Measurements from ENCODE around the gene MSH3.
"Not testable (repeated sequence)": the region's sequence is repeated elsewhere in the genome, so short reads cannot be mapped to it uniquely, and the experiment has no call there.

MSH3 gene

DNA sequence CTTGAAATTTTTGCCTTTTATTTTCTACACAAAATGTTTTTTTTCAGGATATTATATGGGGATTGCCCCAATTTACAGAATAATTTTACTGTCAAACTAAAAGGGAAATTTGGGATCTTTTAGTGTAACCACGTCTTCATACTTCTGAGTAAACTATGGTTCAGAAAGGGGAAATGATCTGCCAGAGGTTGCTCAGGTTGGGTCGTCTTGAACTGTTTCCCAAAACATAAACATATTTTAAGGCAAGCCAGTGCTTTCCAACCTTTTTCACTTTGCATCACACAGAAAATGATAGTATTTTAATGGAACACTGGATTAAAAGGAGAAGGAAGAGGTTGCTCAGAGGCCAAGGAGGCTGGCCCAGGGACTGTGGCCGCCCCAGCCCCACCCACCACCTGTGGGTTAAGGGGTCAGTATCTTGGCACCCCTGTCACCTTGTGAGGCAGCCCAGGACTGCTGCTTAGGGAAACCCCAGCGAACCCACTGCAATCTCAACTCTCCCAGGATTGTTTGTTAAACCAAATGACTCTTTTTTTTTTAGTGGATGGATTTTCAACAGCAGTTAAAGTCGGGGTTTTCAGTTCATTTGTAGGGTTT, 143.1 kb downstream of the MSH3 start:
- no peak for DNase-seq (ENCODE audit: low spot score)

GRCh38 chr5:80798166-80798565, 143.7 kb downstream of the MSH3 start:
- no peak for DNase-seq (ENCODE audit: low spot score)

DNA sequence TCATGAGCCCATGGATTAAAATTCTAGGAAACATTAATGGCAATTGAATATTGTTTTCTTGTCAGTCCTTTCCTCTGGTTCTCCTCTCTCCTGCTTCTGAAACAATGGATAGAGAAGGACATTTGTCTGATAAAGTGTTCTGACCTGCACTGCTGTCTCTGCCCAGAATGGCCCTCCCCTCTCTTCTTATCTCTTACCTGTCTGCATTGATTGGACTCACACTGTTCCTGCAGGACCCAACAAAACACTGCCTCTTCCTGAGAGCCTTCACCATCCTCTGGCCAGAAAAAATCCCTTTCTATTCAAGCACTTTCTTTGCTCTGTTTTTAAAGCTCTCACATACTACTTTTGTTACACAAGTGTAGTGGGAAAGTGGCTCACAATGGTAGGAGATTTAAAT, 144.2 kb downstream of the MSH3 start:
- DNase-seq (ENCODE audit: low spot score) = no peak

DNA sequence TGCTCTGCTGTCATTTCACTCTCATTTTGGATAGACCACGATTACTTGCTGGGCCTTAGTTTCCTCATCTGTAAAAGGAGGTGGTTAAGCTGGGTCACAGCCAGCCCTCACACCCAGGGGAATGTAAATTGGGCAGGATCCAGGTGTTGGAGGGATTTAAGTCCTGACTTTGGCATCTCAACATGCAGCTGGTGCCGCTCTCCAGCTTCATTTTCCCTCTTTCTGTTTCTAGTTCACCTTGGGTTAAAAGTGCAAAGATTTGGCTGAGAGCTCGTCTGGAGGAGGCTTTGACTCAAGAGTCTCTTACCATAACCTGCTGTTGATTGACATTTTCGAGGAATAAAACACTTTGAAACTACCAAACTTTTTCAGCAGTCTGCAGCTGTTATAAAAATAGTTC, 144.6 kb downstream of the MSH3 start:
- no peak for DNase-seq (ENCODE audit: low spot score)

DNA sequence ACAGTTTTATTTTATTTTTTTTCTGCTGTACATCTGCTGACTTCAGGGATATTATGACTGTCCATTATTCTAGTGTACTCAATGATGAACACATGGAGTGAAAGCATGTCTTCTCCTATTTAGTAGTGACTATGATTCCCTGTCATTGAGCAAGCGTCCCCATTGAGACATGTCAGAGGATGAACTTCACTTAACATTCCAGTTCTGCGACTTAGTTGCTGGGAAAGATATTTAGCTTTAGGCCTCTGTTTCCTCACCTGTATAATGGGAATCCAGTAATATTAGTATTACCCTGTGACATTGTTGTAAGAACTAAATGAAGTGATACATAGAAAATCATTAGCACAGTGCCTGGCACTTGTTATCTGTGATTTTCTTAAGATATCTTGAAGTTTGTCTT, 145.1 kb downstream of the MSH3 start:
- DNase-seq (ENCODE audit: low spot score) = no peak

DNA sequence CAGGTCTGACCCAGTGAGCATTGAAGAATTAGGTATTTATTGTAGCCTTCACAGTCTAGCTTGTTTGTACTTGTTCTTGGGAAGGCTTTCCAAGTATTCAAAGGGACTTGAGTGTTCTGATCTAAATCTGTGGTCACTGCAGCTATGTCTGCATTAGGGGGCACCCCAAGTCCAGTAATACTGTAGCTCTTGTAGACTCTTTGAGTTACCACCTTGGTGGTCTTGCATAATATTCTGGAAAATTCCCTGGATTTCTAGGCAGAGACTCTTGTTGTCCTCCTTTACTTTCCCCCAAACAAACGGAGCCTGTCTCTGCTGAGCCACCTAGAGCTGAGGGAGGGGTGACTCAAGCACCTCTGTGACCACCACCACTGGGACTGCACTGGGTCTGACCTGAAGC, 149.9 kb downstream of the MSH3 start:
- DNase-seq (ENCODE audit: low spot score) = no peak

GRCh38 chr5:80805038-80805437, 150.6 kb downstream of the MSH3 start:
- DNase-seq (ENCODE audit: low spot score) = no peak

- DNase-seq (ENCODE audit: low spot score) = no peak
Measured at GRCh38 chr5:80806929-80807328, 152.5 kb downstream of the MSH3 start.

- no peak for DNase-seq (ENCODE audit: low spot score)
Measured at GRCh38 chr5:80809451-80809850, 155.0 kb downstream of the MSH3 start.

DNA sequence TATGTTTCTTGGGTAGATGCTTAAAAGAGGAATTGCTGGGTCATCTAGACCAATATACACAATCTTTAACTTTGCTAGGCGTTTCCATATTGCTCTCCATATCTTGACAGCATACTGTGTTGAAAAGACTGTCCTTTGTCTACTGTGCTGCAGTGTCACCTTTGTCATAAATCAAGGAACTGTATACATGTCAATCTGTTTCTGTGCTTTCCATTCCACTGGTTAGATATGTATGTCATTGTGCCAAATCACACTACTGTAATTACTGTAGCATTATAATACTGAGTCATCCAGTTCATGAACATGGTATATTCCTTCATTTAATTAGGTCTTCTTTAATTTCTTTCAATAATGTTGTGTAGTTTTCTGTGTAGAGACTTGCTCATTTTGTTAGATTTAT, 156.0 kb downstream of the MSH3 start:
- DNase-seq (ENCODE audit: low spot score) = no peak

- DNase-seq (ENCODE audit: low spot score) = no peak
Measured at GRCh38 chr5:80816590-80816989, 162.1 kb downstream of the MSH3 start.

DNA sequence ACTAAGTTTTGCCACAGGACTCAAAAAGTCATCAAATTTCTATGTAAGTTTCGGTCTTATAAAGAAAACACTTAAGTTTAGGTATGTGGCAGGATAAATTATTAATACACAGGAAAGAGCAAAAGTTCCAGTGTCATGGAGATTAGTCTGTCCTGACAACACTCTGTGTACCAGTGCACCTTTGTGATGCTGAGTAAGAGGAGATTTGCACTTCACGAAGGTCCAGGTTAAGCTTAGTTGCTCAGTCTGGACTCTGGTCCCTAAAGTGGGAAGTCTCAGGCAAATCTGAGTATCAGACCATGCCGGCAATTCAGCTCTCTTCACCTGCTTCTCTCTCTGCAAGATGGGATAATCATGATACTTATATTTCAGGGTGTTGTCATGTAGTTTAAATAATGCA, 166.2 kb downstream of the MSH3 start:
- no peak for DNase-seq (ENCODE audit: low spot score)

- no peak for DNase-seq (ENCODE audit: low spot score)
Measured at GRCh38 chr5:80822640-80823039, 168.2 kb downstream of the MSH3 start.

GRCh38 chr5:80824159-80824558, 169.7 kb downstream of the MSH3 start:
- DNase-seq (ENCODE audit: low spot score) = not testable (repeated sequence)

DNA sequence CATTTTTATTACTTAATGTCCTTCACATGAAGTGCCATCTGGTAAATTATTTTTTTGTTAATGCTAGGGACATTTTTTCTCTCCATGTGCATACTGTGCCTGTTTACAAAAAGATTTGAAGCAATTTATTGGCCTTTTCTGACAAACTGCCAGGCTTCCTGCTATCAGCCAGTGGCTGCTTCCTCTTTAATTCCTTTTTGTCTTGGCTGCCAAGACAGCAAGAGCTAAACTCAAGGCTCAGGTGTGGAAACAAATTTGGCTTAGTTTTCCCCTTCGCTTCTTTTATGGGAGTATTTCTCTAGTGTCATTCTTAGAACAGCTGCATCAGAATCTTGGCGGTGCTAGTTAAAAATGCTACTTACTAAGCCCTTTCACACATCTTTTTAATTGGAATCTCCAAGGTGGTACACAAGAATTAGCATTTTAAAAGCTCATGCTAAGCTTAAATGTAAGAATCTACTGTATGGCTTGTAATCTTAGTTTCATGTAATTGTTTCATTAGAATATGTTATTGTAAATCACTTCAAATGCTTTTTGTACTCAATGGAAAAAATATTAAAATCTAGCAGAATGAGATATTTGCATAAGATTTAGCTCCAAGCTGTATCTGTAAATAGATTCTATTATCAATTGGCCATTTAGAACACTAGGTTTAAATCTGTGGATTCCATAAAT, 171.5 kb downstream of the MSH3 start:
- DNase-seq (ENCODE audit: low spot score) = no peak

DNA sequence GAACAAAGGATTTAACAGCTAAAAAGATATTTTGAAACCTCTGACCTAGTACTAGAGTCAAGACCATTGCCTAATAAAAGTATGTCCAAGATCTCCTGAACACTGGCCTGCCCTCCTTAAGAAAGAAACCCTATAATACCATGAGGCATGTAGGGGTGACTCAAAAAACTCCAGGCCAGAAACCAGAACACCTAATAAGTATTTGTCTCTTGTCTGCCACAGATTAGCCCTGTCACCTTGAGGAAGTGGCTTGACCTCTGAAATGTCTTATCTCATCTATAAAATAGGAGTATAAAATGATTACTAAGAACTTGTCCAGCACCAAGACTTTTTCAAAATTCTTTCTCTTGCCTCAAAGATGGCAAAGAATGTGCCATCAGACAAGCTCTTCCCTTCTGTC, 180.3 kb downstream of the MSH3 start:
- no peak for DNase-seq (ENCODE audit: low spot score)

DNA sequence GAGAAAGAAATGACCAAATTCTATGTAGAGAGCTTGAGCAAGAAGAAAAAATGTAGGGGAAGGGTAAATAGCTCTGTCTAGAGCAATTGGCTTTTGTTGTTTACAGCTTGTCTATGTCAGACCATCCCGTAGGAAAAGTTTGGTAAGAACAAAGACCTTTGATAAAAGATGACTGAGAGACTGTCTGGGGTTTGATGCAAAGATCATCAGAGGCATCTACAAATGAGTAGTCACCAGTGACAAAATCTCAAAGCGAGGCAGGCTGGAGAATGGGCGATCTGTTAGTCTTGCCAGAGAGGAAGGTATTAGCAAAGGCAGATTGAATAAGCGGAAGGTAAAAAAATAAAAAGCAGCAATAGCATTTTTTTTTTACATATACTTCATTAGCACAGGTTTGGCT, 180.7 kb downstream of the MSH3 start:
- DNase-seq (ENCODE audit: low spot score) = no peak

- DNase-seq (ENCODE audit: low spot score) = no peak
Measured at GRCh38 chr5:80837679-80838078, 183.2 kb downstream of the MSH3 start.

GRCh38 chr5:80841026-80841797, 186.8 kb downstream of the MSH3 start:
- not testable (repeated sequence) for DNase-seq (ENCODE audit: low spot score)

DNA sequence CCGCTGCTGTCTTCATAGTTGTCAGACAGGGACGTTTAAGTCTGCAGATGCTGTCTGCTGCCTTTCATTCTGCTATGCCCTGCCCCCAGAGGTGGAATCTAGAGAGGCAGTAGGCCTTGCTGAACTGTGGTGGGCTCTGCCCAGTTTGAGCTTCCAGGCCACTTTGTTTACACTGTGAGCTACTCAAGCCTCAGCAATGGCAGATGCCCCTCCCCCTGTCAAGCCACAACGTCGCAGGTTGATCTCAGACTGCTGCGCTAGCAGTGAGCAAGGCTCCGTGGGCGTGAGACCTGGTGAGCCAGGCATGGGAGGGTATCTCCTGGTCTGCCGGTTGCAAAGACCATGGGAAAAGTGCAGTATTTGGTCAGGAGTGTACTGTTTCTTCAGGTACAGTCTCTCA, 192.0 kb downstream of the MSH3 start:
- DNase-seq (ENCODE audit: low spot score) = not testable (repeated sequence)

DNA sequence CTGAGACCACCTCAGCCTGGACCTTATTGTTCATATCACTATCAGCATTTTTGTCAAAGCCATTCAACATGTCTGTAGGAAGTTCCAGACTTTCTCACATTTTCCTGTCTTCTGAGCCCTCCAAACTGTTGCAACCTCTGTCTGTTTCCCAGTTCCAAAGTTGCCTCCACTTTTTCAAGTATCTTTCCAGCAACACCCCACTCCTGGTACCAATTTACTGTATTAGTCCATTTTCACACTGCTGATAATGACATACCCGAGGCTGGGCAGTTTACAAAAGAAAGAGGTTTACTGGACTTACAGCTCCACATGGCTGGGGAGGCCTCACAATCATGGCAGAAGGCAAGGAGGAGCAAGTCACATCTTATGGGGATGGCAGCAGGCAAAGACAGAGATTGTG, 195.7 kb downstream of the MSH3 start:
- DNase-seq (ENCODE audit: low spot score) = not testable (repeated sequence)

GRCh38 chr5:80852331-80853245, 198.1 kb downstream of the MSH3 start:
- DNase-seq (ENCODE audit: low spot score) = no peak
